Mammary epithelial cell (primary cell): ENCODE results near the gene ANGPT4.

Experiments
- EZH2 ChIP-seq: IDR thresholded peaks from 2 replicates; pipeline ENCODE4 v1.6.1; 2012; ENCODE audit warnings: low read length, inconsistent platforms, borderline replicate concordance
- TF ChIP-seq, protein P1 (sequence below), 2 donors: IDR thresholded peaks in 1 of 2; conservative IDR thresholded peaks in 1 of 2; 2 replicates each; pipeline ENCODE4 v1.5.1; 2011 to 2012; ENCODE audit warnings: inconsistent platforms in 2 of 2, low read length in 2 of 2, mild to moderate bottlenecking in 2 of 2, control low read depth in 1 of 2, low read depth in 1 of 2; ENCODE audit not compliant: insufficient read depth in 1 of 2; ENCODE audit errors: extremely low read depth in 1 of 2

DNA sequence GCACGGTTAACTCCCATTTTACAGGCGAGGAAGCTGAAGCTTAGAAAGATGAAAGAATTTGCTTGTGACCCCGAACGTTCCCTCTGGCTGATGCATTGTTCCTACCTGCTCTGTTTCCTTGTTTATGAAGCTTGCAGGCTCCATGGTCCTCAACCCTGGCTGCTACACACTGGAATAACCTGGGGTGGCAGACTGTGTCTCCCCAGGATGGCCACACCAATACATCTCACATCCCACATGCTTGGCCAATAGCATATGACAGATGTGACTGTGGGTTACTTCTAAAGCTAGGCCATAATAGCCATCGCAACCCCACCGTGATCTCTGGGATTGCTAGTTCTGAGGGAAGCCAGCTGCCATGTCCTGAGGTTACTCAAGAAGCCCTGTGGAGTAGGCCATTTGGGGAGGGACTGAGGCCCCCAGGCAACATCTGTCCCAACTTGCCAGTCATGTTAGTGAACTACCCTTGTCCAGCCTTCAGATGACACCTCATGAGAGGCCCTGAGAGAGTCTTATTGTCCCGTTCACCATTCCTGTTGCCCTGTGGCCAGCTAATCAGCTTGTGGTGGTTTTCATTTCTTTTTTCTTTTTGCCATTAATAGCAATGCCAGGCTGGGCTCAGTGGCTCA, 89.3 kb downstream of the ANGPT4 start:
- TF ChIP-seq, protein P1, sequence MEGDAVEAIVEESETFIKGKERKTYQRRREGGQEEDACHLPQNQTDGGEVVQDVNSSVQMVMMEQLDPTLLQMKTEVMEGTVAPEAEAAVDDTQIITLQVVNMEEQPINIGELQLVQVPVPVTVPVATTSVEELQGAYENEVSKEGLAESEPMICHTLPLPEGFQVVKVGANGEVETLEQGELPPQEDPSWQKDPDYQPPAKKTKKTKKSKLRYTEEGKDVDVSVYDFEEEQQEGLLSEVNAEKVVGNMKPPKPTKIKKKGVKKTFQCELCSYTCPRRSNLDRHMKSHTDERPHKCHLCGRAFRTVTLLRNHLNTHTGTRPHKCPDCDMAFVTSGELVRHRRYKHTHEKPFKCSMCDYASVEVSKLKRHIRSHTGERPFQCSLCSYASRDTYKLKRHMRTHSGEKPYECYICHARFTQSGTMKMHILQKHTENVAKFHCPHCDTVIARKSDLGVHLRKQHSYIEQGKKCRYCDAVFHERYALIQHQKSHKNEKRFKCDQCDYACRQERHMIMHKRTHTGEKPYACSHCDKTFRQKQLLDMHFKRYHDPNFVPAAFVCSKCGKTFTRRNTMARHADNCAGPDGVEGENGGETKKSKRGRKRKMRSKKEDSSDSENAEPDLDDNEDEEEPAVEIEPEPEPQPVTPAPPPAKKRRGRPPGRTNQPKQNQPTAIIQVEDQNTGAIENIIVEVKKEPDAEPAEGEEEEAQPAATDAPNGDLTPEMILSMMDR (conservative IDR thresholded peaks at IDR 0.05 in 1 of 2, IDR thresholded peaks at IDR 0.05 in 1 of 2; ENCODE audit: extremely low read depth in 1 of 2, insufficient read depth in 1 of 2, low read depth in 1 of 2, low read length in 2 of 2): no peak
- no peak for TF ChIP-seq EZH2
